ENCODE results near the gene RNF31.
A peak's percentile ranks its signal among the peaks of the same experiment; 100 is the strongest.
"Not testable (repeated sequence)": the region's sequence is repeated elsewhere in the genome, so short reads cannot be mapped to it uniquely, and the experiment has no call there.

Gene RNF31

DNA sequence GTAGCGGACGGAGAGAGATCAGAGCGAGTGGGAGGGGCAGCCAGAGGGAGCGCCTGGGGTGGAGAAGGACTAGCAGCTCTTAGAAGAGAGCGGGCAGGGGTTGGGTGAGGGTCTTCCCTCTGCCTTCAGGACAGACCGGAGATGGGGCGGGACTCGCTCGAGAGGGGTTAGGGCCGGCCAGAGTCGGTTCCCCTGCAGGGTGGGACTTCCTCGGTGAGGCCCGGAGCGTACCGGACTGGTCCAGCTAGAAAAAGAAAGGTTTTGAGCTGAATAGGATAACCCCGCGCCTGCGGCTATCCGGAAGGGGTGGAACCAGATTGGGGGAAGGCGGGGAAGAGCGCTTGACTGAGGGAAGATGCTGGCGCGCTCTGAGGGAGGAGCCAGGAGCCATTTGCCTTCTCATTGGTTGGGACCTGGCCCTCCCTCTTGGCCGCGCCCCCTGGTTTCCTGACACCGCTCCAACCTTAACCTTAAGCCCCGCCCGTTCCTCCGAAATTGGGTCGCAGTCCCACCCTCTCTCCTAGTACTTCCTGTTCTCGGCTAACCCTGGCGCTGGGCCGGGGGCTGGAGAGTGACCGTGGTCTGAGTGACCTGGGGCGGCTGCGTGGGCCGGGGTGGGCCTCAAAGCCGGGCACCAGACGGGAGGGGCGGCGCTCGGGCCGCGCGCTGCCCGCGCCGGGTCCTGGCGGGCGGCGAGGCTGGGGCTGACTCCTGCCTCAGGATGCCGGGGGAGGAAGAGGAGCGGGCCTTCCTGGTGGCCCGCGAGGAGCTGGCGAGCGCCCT is at the start of gene RNF31:
RNF31 (plus strand) TSS at position 521 of the 783 bp plus-strand sequence; CDS start at position 722, 201 bp downstream.
- peak; percentile 86 for DNase-seq

DNA sequence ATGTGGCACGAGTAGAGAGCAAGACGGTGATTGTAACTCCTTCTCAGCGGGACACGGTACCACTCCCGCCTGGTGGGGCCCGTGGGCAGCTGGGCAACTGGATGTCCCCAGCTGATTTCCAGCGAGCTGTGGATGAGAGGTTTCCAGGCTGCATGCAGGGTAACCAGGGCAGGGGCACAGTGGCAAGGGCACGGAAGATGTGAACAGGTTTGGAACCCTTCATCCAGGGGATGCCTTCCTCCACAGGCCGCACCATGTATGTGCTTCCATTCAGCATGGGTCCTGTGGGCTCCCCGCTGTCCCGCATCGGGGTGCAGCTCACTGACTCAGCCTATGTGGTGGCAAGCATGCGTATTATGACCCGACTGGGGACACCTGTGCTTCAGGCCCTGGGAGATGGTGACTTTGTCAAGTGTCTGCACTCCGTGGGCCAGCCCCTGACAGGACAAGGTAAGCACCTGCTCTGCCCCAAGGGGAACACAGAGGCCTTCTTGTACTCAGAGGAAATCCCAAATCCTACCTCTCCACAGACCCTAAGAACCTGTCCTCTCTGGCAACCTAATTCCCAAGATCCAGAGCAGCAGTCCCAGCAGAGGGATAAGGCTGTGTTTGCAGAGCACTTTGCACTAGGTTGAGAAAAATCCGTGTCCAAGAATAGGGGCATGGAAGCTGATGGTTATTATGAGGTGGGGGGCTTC is 48.9 kb upstream of the RNF31 start:
- no peak for DNase-seq

DNA sequence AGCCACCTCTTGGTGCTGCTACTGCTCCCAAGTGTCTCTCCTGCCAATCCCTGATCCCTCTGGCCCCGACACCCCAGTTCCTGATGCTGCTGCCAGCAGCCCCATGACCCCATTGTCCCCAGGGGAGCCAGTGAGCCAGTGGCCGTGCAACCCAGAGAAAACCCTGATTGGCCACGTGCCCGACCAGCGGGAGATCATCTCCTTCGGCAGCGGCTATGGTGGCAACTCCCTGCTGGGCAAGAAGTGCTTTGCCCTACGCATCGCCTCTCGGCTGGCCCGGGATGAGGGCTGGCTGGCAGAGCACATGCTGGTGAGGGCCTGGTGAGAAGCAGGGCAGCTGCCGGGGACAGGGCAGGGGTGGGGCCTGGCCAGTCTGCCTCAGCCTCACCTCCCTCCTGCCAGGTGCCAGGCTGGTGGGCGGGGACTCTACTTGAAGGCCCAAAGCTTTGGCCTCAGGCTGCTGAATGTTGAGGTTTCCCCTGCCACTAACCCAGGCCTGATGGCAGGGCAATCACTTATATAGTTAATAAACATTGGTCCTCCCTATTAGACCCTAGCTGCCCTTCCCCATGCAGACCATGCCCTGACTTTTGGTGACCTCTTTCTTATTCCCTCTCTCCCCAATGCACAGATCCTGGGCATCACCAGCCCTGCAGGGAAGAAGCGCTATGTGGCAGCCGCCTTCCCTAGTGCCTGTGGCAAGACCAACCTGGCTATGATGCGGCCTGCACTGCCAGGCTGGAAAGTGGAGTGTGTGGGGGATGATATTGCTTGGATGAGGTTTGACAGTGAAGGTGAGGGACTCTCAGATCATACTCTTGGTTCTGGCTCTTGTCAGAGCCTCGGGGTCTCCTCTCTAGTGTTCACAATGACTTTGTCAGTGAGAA is 48.1 kb upstream of the RNF31 start:
- no peak for DNase-seq

DNA sequence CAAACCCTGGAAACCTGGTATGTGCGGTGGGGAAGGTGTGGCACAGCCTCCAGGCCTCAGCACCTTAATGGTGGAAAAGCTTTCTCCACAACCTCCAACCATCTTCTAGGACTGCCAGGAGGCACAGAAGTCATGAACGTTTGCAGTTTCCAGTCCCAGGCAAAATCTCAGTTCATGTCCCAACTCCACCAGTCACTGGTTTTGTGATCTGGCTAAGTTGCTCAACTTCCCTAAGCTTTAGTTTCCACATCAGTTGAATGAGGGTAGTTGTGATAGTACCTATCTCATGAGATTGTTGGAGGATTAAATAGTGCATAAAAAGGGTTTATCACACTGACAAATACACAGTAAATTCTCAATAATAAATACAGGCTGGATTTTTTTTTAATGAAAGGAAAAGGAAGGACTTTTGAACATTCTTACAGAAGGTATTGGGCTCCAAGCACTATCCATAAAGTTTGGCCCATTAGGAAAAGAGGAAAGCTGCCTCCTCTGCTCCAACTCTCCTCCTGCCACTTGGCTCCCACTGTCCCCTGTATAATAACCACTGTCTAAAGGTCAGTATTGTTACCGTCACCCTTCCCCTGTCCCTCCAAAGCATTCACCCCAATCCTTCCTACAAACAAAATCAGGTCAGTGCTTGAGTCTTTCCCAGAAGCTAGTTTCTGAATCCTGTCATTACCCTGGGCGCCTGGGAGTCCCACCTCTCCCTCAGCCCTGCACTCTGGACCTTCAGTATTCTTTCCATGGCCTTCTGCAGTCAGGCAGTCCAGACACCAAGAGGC is 46.9 kb upstream of the RNF31 start:
- no peak for DNase-seq

DNA sequence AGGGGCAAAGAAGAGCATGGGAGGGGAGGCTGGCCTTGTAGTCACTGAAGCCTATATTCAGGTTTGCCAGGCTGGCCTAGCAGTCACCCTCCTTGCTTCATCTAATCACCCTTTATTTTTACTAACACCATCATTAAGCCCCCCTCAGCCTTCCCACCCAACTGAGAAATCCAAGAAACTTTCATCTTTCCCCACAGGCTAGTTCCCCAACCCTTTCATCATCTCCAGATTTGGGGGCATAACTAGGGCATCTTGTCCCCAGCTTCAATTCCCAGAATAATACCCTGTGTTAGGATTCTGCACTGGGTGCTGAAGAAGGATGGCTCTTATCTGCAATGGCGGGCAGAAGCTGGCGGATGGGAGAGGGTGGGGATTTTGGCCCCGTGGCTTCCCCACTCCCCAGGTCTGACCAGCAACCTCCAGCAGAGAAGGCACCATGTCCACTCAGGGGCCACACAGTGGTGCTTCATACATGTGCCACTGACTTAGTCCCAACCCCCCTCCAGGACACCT is 46.3 kb upstream of the RNF31 start:
- DNase-seq, result no peak

DNA sequence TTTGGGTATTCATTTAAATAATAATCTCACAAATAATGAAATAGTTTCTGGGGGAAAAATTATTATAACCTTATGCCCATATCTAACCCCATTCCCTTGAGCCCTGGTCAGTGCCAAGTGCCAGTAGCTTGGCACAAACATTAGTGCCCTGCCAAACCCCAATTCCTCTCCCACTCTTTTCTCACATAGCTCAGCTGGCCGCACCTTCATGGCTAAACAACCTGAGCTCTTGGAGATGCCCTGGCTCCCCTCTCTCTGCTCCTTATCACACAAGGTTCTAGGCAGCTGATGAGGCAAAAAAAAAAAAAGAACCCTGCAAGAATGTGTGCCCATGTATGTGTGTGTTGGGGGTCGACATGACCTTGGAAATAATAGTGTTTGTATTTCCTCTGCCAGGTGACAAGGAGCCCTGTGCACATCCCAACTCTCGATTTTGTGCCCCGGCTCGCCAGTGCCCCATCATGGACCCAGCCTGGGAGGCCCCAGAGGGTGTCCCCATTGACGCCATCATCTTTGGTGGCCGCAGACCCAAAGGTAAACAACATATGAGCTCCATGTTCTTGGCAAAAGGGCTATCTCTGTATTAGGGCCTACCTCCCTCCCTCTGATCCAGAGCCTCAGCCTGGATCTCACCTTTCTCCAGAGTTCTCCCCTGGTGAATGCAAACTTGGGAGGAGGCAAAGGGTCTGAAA is 44.8 kb upstream of the RNF31 start:
- DNase-seq, result no peak

DNA sequence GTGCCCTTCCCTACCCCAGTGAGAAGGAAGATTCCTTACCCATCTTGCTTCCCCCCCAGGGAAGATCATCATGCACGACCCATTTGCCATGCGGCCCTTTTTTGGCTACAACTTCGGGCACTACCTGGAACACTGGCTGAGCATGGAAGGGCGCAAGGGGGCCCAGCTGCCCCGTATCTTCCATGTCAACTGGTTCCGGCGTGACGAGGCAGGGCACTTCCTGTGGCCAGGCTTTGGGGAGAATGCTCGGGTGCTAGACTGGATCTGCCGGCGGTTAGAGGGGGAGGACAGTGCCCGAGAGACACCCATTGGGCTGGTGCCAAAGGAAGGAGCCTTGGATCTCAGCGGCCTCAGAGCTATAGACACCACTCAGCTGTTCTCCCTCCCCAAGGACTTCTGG is 43.8 kb upstream of the RNF31 start:
- DNase-seq, result no peak

DNA sequence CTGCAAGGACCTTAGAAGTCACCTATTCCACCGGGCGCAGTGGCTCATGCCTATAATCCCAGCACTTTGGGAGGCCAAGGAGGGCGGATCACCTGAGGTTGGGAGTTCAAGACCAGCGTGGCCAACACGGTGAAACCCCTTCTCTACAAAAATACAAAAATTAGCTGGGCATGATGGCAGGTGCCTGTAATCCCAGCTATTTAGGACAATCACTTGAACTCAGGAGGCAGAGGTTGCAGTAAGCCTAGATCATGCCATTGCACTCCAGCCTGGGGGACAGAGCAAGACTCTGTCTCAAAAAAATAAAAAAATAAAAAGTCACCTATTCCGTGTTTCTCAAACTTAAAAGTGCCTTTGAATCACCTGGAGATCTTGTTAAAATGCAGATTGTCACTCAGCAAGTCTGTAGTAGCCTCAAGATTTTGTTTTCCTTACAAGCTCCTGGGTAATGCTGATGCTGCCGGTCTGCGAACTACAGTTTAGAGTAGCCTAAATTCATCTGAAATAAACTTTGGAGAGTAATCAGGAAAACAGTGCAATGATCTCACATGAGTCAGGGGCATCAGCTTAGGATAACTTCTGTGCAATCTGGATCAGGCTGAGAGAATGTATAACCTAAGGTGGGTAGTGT is 41.6 kb upstream of the RNF31 start:
- DNase-seq, result not testable (repeated sequence)

DNA sequence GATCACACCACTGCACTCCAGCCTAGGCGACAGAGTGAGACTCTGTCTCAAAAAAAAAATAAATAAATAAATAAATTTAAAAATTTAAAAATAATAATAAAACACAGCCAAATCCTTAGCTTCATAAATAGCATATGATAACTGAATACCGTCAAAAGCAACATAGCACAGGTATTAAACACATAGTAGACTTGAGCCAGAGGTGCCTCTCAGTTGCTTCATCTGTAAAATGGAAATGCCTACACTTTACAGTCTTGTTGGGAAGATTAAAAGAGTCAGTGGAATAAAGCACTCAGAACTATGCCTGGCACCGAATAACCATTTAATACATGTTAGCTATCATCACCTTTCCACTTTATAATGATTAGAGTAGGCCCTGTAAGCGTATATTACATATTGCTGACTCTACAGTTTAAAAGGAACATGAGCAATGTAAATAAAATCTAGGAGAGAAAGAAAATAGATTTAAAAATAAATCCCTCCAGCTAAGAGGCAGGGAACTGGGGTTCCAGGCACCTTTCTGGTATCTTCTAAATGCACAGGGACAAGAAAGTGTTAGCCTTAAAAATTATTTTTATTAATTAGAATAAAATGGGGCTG is 40.5 kb upstream of the RNF31 start:
- DNase-seq, result no peak

DNA sequence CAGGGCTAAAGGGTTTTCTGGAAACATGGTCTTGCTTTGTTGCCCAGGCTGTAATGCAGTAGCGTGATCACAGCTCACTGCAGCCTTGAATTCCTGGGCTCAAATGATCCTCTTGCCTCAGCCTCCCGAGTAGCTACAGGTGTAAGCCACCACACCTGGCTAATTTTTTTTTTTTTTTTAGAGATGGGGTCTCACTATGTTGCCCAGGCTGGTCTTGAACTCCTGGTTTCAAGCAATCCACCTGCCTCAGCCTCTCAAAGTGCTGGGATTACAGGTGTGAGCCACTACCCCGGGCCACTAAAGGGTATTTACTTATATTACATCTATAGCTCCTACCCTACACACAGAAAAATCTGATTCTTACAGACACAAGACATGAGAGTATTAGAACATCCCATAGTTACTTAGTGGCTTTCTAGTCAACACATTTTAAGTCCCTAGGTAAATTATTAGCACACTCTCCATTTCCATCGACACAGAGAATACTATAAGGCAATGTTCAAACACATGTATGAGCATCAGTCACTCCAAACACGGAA is 38.9 kb upstream of the RNF31 start:
- DNase-seq, result no peak

DNA sequence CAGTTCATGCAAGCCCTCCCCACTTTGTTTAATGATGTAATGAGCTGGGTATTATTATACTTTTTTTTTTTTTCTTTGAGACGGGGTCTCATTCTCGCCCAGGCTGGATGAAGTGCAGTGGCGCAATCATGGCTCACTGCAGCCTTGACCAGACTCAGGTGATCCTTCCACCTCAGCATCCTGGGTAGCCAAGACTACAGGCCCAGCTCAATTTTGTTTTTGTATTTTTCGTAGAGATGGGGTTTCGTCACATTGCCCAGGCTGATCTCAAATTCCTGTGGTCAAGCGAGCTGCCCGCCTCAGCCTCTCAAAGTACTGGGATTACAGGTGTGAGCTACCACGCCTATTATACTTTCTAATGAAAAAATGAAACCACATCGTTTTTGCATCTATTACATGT is 37.2 kb upstream of the RNF31 start:
- no peak for DNase-seq

DNA sequence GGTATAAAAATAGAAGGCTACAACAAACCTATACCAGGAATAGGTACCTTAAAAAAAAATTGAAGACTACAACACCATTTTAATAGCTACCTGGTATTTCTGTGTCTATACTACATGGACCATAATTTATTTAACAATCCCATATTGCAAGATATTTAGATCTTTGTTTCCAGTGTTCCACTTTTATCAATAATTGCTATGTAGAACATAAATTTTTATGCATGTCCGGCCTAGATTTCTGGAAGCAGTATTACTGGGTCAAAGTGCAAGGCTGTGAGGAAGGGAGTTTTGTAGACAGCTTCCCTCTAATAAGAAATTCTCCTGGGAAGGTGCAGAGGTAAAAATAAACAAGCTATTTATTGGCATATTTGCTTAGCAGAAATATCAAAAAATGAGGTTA is 36.8 kb upstream of the RNF31 start:
- no peak for DNase-seq

DNA sequence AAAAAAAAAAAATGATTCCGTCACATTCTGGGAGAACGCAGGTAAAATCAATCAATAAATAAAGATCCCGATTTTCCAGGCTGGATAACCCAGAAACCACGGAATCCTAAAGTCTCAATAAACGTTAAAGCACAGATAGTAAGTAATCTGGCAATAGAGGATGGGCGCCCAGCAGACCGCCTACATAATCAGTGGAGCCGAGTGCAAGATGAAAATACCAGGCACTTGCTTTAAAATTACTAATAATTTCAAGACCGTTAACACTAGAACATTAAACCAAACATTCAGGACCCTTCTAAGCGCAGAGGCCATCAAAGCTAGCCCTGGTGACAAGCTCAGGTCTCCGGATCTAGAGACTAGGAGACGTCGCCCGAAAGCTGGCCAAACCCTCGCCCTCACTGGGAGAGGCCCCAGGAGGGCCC is 33.9 kb upstream of the RNF31 start:
- DNase-seq, result no peak

DNA sequence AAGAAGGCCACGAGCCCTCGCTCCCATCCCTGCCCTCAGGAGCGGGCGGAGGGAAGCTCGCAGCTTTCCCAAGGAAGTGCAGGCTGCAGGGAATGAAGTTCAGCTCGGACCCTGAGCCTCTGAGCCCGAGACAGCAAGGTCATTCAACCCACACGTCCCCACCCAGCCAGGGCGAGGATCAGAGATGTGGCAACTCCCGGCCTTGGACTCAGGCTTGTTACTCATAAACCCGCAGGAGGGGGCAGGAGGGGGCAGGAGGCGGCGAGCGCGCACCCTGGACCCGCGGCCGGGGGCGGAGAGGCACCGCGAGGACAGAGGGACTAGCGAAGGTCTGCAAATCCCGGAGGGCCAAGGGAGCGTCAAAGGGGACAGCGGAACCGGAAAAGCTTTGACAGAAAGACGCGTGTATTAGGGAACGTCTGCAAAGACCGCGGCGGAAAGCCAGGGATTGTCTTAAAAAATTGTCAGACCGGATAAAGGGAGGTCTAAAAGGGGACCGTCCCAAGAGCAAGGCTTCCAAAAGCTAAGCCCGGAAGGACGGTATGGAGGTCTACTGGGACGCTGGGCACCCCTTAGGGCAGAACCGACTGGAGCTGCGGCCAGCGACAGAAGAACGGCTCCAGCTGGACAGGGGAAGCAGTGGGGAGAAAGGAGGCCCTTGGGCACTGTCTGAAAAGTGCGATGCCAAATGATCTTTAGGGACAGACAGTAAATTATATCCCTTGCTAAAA is 33.3 kb upstream of the RNF31 start:
- DNase-seq, result peak; percentile 65

DNA sequence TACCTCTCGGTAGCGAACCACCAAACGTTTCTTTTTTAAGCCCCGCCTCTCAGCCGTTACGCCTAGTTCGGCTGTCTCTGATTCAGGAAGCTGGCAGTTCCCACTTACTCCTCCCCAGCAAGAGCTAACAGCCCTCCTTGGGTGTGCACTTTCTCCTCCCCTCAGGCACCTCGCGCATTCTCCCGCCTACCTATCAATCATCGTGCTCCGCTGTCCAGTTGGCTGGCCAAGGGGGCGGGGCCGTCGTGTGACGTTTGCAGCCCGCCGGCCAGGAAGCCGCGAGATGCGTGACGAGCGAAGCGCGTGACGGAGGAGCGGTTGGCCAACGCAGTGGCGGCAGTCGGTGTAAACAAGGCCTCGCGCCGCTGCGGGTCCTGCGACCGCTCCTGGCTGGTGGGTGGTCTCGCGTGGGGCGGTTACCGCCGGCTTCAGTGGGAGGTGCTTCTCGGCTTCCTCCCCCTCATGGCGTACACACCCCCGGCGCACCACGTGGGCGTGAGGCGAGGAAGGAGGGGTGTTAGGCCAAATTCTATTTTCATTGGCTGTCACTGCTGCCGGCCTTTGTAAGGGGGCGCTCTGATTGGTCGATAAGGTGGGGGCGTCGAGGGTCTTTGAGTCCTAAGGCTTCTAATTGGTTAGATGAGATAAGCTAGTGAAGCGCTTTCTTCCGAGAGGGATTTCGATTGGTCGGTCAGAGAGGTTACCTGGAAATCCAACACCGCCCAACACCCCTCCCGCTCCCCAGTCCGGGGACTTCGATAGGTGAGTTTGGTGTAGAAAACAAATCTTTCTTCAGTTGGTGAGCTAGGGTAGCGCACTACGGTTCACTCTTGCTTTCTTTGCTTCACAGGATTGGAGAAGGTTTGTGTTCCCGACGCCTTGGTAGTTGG is 32.5 kb upstream of the RNF31 start, which contains the start of the genes DCAF11 and NRL:
DCAF11 (plus strand) TSS at position 246 of the 890 bp plus-strand sequence. CDS start 818 bp downstream, outside the sequence.
NRL (minus strand) TSS at position 418 of the 890 bp plus-strand sequence. CDS start 32,101 bp downstream, outside the sequence.
- DNase-seq, result peak; percentile 99

DNA sequence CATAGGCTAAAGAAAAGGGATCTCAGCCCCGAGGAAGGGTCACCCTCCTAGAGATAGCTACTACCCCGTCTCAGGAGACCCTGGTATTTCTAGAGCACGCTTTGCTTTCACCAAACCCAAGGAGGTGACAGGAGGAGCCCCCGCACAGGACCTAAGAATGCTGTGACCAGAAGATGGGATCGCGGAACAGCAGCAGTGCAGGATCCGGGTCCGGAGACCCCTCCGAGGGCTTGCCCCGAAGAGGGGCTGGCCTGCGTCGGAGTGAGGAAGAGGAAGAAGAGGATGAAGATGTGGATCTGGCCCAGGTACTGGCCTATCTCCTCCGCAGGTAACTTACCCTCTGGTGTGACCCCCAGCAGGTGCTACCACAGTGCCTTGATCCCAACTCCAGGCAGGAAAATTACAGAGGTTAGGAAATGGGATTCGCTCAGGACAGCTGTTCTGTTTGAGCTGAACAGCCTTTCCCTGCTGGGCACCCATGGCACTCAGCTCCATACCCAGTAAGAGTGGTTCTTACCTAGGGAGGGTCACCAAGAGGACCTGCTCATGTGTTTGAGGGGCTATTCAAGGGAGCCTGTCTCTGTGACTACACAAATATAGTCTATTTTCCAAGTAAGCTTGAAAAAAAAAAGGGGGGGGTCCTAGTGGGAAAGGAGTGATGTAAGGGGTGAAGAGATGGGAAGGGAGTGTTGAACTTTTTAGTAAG is 31.7 kb upstream of the RNF31 start:
- no peak for DNase-seq

DNA sequence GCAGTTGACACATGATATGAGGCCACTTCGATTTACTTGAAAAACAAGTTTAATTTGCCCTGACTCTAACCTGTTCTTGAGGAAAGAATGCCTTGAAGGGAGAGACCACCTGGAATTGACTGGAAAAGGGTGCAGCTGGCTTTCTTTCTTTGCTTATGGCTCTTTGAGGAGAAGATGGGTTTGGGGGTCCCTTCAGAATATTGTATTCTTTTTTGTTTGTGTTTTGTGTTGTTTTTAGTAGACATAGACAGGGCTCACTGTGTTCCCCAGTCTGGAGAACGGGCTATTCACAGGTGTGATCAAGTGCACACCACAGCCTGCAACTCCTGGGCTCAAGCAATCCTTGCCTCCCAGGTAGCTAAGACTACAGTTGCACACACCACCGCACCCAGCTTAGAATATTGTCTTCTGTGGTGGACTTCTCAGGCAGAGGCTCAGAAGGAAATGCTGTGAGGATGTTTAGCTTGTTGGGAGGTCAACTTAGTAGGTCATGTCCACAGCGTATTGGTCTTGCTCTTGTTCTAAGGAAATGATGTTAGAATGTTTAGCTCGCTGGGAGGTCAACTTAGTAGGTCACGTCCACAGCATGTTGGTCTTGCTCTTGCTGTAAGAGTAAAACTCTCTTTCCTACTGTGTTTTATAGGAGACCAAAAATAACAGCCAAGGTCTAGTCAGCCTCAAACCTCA is 31.0 kb upstream of the RNF31 start:
- no peak for DNase-seq

Measured in SIG-M5 (cell line).